Measurements from ENCODE around the gene JSRP1. TPM values are rescaled to one million over a fixed set of nuclear protein-coding genes. Genes with fewer than 3 reads are reported as not detected.
"Not testable (repeated sequence)": the region's sequence is repeated elsewhere in the genome, so short reads cannot be mapped to it uniquely, and the experiment has no call there.

Gene JSRP1
- total RNA-seq, 1 donor from 2014 or later: 2.0 TPM

GRCh38 chr19:2282862-2283237, 26.6 kb upstream of the JSRP1 start:
- FAIRE-seq (no peak), DNase-seq (ENCODE audit: low spot score in 2 of 2) (no peak)

- peak; percentile 56 to 66 for DNase-seq (ENCODE audit: low spot score in 2 of 2)
- no peak for FAIRE-seq
These were observed 26.0 kb upstream of the JSRP1 start, which contains the start of gene PEAK3 for GRCh38 chr19:2282062-2282861. Gene PEAK3 (minus strand): TSS chr19:2282175. CDS start chr19:2280931, 1,244 bp downstream.

DNA sequence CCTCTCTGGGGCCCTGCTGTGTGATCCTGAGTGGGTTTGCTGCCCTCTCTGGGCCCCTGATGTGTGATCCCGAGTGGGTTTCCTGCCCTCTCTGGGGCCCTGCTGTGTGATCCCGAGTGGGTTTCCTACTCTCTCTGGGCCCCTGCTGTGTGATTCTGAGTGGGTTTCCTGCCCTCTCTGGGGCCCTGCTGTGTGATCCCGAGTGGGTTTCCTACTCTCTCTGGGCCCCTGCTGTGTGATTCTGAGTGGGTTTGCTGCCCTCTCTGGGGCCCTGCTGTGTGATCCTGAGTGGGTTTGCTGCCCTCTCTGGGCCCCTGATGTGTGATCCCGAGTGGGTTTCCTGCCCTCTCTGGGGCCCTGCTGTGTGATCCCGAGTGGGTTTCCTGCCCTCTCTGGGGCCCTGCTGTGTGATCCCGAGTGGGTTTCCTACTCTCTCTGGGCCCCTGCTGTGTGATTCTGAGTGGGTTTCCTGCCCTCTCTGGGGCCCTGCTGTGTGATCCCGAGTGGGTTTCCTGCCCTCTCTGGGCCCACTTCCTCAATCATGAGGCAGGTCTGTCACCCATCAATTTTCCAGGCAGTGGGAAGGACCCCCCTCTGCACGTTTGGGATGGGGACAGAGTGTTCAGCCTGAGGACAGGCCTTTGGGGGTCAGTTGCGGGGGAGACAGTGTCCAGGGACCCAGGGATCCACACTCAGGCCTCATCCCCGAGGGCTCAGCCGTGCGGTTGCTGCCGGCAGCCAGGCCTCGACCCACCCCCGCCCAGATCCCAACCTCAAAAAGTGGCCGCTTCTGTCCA, 25.2 kb upstream of the JSRP1 start:
- DNase-seq (ENCODE audit: low spot score in 2 of 2); FAIRE-seq: not testable (repeated sequence)

- FAIRE-seq (no peak), DNase-seq (ENCODE audit: low spot score in 2 of 2) (no peak)
These were observed 24.5 kb upstream of the JSRP1 start for GRCh38 chr19:2280633-2281264.

DNA sequence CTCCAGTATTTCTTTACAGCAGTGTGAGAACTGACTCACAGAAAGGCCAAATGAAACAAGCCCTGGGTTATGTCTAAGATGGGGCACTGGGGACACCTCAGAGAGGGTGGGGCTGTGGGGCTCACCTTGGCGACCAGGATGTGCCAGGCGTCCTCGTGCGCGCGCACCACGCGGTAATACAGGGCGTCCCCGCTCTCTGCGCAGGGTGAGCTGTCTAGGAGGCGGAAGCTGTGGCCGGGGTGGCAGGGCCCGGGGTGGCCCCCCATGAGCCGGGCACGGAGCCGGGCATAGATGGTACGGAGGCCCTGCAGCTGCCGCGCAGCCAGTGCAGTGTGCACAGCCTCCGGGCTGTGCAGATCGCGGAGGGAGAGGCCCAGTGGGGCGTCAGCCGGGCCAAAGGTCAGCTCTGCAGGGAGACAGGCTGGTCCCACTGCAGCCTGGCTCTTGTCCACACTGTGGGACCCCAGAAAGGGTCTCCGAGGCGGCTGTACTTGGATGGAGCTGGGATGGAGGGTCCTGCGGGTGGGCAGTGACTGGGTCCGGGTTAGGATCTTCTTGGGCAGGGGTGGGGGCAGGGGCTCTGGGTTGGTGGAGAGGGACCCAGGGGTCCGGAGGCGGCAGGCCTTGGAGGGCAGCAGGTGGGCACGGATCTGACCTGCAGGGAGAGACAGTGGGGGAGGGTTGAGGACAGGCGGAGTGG, 22.4 kb upstream of the JSRP1 start:
- no peak for FAIRE-seq

DNA sequence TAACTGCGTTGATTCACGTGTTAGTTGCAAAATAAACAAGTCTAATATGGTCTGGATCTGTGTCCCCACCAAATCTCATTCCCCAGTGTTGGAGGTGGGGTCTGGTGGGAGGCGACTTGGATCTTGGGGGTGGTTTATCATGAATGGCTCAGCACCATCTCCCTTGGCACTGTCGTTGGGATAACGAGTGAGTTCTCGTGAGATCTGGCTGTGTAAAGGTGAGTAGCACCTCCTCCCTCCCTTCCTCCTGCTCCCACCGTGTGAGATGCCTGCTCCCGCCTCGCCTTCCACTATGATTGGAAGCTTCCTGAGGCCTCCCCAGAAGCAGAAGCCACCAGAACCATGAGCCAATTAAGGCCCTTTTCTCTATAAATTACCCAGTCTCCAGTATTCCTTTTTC, 20.9 kb upstream of the JSRP1 start:
- FAIRE-seq (no peak), DNase-seq (ENCODE audit: low spot score in 2 of 2) (no peak)

More for the DNA sequence above, 22.4 kb upstream of the JSRP1 start:
- no peak for DNase-seq (ENCODE audit: low spot score in 2 of 2)

DNA sequence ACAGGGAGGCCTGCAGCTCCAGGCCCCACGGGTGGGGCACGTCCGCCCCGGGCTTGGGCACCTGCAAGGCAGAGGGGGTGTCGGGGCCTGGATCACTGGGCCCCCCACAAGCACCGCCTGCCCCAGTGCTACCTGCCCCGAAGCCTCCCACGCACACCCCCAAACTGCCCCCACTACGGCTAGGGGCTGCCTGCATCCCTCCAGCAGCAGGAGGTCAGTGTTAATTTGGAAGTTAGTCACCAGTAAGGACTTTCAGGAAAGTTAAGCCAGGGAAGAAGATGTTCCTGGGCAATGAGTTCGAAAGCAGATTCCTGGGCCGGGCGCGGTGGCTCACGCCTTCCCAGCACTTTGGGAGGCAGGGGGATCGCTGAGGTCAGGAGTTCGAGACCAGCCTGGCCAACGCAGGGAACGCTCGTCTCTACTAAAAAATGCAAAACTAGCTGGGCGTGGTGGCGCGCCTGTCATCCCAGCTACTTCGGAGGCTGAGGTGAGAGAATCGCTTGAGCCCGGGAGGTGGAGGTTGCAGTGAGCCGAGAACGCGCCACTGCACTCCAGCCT, 20.3 kb upstream of the JSRP1 start:
- FAIRE-seq: no peak
- no peak for DNase-seq (ENCODE audit: low spot score in 2 of 2)

GRCh38 chr19:2275588-2276428, 19.6 kb upstream of the JSRP1 start:
- no peak for DNase-seq (ENCODE audit: low spot score in 2 of 2)

GRCh38 chr19:2274931-2275535, 18.8 kb upstream of the JSRP1 start:
- FAIRE-seq (no peak), DNase-seq (ENCODE audit: low spot score in 2 of 2) (peak; percentile 82 to 85)

More at GRCh38 chr19:2275588-2276428, 19.6 kb upstream of the JSRP1 start:
- no peak for FAIRE-seq

DNA sequence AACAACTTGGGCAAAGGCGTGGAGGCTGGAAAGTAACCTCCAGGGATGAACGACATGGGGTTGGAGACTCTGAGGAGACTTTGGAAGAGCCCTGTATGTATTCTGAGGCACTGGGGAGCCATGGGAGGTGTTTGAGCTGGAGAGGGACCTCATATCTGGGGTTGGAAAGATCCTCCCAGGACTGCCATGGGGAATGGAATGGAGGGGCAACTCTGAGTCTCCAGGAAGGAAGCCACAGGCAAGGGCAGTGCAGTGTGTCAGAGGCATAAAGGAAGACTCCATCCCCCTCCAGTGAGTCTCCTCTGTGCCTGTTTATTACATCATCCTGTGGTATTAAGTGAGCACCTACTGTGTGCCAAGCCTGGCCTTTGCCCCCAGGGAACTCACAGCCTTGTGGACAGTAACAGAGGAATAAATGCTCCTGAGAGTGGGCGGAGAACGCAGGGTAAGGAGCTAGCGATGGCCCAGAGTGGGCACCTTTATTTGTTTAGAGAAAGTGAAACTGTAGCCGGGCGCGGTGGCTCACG, 18.0 kb upstream of the JSRP1 start:
- FAIRE-seq (no peak), DNase-seq (ENCODE audit: low spot score in 2 of 2) (no peak)

DNA sequence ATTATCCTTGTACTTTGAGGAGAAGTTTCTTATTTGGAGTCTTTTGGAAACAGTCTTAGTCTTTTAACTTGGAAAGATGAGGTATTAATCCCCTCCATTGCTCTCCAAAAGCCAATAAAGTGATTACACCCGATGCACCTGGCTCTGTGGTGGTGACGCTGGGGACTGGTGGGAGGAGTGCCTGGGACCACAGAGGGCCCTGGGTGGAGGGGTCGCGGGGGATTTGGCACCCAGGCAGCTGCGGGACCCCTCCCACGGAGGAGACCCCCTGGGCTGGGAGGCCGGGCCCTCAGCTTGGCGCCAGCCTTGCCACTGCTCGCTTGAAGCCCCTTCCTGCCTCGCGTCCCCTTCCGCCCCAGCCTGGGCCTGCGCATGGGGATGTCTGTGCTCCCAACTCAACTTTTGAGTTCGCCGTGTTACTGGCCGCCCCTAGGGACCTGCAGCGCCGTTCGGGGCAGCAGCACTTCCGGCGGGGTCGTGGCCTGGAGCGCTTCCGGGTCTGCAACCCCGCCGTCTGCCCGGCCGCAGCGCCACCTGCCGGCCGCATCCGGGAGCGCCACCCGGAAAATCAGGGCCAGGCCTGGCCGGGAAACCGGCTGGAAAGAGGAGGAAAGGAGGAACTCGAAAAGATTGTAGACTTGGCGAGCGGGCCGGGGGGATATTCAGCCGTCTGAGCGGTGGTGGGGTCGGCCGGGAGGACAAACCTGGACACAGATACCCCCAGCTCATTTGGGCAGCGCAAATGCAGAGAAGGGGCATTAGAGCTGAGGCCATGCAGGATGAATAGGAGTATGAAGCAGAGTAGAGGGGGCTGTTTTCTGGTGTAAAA, 17.4 kb upstream of the JSRP1 start:
- FAIRE-seq: no peak
- peak; percentile 83 to 85 for DNase-seq (ENCODE audit: low spot score in 2 of 2)

DNA sequence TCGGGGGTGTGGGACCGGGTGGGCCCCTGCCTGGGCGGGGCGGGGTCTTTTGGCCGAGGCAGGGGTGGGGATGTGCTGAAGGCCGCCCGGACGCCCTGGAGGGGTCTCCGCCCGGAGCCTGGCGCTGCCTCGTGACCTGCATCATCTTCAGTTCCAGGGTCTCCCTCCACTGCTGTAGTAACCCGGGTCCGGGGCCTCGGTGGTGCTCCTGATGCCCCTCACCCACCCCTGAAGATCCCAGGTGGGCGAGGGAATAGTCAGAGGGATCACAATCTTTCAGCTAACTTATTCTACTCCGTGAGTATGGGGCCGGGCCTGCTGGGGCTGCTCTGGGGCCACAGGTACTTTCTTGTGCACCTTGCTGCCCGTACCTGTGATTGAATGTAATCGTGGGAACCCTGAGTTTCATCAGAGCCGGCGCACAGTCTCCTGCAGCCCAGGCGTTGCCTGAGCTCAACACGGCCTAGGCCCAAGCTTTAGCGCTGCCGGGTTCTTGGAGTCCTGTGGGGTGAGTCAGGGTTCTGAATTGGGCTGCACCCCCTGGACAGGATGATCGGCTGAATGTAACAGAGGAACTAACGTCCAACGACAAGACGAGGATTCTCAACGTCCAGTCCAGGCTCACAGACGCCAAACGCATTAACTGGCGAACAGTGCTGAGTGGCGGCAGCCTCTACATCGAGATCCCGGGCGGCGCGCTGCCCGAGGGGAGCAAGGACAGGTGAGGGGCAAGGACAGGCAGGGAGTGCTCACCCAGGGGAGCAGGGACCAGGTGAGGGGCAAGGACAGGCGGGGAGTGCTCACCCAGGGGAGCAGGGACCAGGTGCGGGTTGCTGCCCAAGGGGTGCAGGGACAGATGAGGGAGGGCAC, 15.3 kb upstream of the JSRP1 start:
- DNase-seq (ENCODE audit: low spot score in 2 of 2) (no peak), FAIRE-seq (no peak)

DNA sequence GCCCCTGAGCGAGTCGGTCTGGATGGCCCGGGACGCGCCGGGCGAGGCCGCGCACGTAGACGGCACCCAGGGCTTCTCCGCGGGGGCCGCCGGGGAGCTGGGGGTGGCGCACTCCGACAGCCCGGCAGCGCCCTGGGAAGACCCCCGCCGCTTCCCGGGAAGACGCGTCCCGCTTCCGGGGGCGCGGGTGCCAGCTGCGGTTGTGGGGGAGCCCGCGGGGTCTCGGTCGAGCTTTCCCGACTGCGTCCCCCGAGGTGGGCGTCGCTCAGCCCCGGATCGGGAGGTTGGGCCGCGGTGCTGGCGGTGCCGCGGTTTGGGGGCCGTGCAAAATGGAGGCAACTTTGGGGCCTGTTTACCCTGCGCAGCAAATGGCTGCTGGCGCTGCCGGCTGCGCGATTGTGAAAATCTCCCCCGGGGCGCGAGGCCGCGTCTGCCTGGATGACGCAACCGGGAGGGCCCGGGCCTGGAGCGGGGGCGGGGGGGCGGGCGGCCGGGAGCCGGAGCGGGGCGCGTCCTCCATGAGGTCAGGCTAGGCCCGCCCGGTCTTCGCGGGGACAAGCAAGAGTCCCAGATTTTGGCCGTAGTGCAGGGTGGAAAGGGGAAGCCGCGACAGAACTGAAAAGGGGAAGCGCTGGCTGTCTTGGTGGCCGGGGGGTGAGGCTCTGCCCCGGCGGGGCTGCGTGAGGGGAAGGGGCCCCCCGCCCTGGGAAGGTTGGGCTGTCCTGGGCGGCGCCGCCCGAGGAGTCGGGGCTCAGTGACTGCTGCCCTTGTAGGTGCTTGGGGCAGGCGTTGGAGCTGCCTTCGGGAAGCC, 14.4 kb upstream of the JSRP1 start:
- DNase-seq (ENCODE audit: low spot score in 2 of 2): peak; percentile 86 to 87
- FAIRE-seq: no peak

DNA sequence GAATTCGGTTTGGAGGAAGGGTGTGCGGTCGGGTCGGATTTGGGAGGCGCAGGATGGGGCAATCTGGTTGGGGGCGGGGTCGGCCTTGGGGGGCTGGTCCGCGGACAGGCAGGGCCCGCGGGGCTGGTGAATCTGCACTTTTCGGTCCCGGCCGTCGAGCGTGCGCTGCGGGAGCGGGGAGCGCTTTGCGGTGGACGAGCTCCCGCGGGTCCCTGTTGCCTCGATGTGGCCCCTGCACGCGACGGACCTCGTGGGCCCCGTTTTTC, 13.9 kb upstream of the JSRP1 start:
- FAIRE-seq (no peak), DNase-seq (ENCODE audit: low spot score in 2 of 2) (peak in 1 of 2 donors; percentile 61)

DNA sequence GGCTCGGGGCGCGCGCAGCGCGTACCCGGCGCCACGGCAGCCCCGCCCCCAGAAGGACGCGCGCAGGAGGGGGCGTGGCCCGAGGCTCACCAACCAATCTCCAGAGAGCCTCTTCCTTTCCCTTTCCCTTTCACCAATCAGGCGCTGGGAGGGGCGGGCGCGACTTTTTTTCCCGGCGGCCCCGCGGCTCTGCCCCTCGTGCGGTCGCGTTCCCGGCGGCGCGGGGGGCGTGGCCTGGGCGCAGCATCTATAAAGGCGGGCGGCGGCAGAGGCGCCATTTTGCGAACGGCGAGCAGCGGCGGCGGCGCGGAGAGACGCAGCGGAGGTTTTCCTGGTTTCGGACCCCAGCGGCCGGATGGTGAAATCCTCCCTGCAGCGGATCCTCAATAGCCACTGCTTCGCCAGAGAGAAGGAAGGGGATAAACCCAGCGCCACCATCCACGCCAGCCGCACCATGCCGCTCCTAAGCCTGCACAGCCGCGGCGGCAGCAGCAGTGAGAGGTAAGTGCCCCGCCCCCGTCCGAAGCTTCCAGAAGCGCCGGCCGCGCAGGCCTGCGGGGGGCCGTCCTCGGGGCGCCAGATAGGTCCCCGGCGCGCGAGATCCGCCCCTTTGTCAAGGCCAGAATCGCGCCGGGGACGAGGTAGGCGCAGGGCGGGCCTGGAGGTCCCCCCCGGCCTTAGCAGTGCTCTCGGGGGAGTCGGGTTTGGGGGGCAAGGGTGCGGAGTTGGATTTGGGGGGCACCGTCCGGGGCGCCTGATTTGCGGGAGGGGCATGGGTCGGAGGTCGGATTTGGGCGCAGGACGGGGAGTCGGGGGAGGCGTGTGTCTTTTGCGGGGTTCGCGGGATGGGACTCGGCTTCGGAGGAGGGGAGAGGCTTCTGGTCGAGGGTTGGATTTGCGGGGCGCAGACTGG, 13.3 kb upstream of the JSRP1 start:
- no peak for FAIRE-seq
- peak; percentile 100 for DNase-seq (ENCODE audit: low spot score in 2 of 2)
